GM12891 (cell line): ENCODE data around the gene TMEM86A.
"Not testable (repeated sequence)": the region's sequence is repeated elsewhere in the genome, so short reads cannot be mapped to it uniquely, and the experiment has no call there.

ENCODE experiments used
- DNase-seq: peaks from one replicate; pipeline ENCODE4 v3.0.0; 2011; ENCODE audit warnings: low spot score; ENCODE audit not compliant: insufficient read length
- FAIRE-seq: peaks from 2 replicates; lab custom pipeline; 2011; peaks lifted over from hg19 to GRCh38; lab: Jason Lieb, UNC
- PAX5 ChIP-seq: IDR thresholded peaks from 2 replicates; pipeline ENCODE4 v1.6.1; 2011; ENCODE audit warnings: low read length, moderate library complexity, mild to moderate bottlenecking; ENCODE audit not compliant: insufficient read depth, severe bottlenecking
- POLR2A ChIP-seq: IDR thresholded peaks from 2 replicates; pipeline ENCODE4 v1.6.1; 2011; ENCODE audit warnings: low read depth, low read length, control low read depth
- POLR2AphosphoS5 ChIP-seq: IDR thresholded peaks from 2 replicates; pipeline ENCODE4 v1.6.1; 2011; ENCODE audit warnings: low read depth, low read length, control low read depth
- POU2F2 ChIP-seq: IDR thresholded peaks from 2 replicates; pipeline ENCODE4 v1.6.1; 2011; ENCODE audit warnings: low read depth, mild to moderate bottlenecking, control low read depth, low read length, moderate library complexity
- SPI1 ChIP-seq: IDR thresholded peaks from 2 replicates; pipeline ENCODE4 v1.6.1; 2011; ENCODE audit warnings: low read depth, low read length, control low read depth
- TAF1 ChIP-seq: IDR thresholded peaks from 2 replicates; pipeline ENCODE4 v1.6.1; 2011; ENCODE audit warnings: low read depth, low read length, control low read depth

TMEM86A gene

GRCh38 chr11:18676803-18677202 lies 21.8 kb upstream of the TMEM86A start:
- DNase-seq (no peak), FAIRE-seq (no peak)
- TF ChIP-seq SPI1 (no peak), POU2F2 (no peak), PAX5 (no peak), POLR2A (no peak), TAF1 (no peak), POLR2AphosphoS5 (no peak)

- no peak for DNase-seq
- no peak for FAIRE-seq
- TF ChIP-seq POU2F2 (no peak), POLR2A (no peak), POLR2AphosphoS5 (no peak), TAF1 (no peak), SPI1 (no peak), PAX5 (no peak)
Measured at GRCh38 chr11:18677560-18677959, 21.0 kb upstream of the TMEM86A start.

- FAIRE-seq: not testable (repeated sequence)
Measured at GRCh38 chr11:18681949-18682348, 16.6 kb upstream of the TMEM86A start.

GRCh38 chr11:18682466-18682865 lies 16.1 kb upstream of the TMEM86A start:
- no peak for DNase-seq
- FAIRE-seq: no peak
- TF ChIP-seq POLR2AphosphoS5: no peak
- no peak for TF ChIP-seq POU2F2
- no peak for TF ChIP-seq TAF1
- no peak for TF ChIP-seq POLR2A
- TF ChIP-seq SPI1: no peak
- TF ChIP-seq PAX5: no peak

More at GRCh38 chr11:18681949-18682348, 16.6 kb upstream of the TMEM86A start:
- not testable (repeated sequence) for DNase-seq

- no peak for TF ChIP-seq POLR2A
- TF ChIP-seq POLR2AphosphoS5: no peak
- TF ChIP-seq SPI1: no peak
- no peak for TF ChIP-seq POU2F2
- no peak for TF ChIP-seq TAF1
- TF ChIP-seq PAX5: no peak
- FAIRE-seq (no peak), DNase-seq (no peak)
Measured at GRCh38 chr11:18684267-18684666, 14.3 kb upstream of the TMEM86A start.

GRCh38 chr11:18691467-18692140 lies 7.0 kb upstream of the TMEM86A start:
- not testable (repeated sequence) for DNase-seq, FAIRE-seq

GRCh38 chr11:18692941-18693760 lies 5.4 kb upstream of the TMEM86A start:
- TF ChIP-seq POLR2A (no peak), POLR2AphosphoS5 (no peak), PAX5 (no peak), TAF1 (no peak), POU2F2 (no peak), SPI1 (no peak)
- DNase-seq: no peak
- no peak for FAIRE-seq

GRCh38 chr11:18696638-18697225 lies 1.8 kb upstream of the TMEM86A start:
- no peak for TF ChIP-seq POLR2A
- TF ChIP-seq PAX5: no peak
- FAIRE-seq: no peak

GRCh38 chr11:18697576-18697975 lies 1.0 kb upstream of the TMEM86A start:
- no peak for FAIRE-seq
- TF ChIP-seq SPI1 (no peak), POLR2A (no peak)

More at GRCh38 chr11:18696638-18697225, 1.8 kb upstream of the TMEM86A start:
- DNase-seq: no peak

GRCh38 chr11:18699269-18699596 lies 654 bp downstream of the TMEM86A start:
- FAIRE-seq: no peak
- no peak for DNase-seq
- TF ChIP-seq PAX5: no peak
- TF ChIP-seq TAF1: no peak
- no peak for TF ChIP-seq POLR2AphosphoS5
- no peak for TF ChIP-seq SPI1
- TF ChIP-seq POLR2A: no peak
- no peak for TF ChIP-seq POU2F2

More at GRCh38 chr11:18697576-18697975, 1.0 kb upstream of the TMEM86A start:
- no peak for DNase-seq
